ENCODE measurements around the gene HTR3E. TPM values are rescaled to one million over a fixed set of nuclear protein-coding genes. Genes with fewer than 3 reads are reported as not detected.

The HTR3E gene
- total and polyA plus RNA-seq, 2 of the 13 experiments (the other 11 are each of a cell fraction or from before 2014, with no cell fraction given): not detected

DNA sequence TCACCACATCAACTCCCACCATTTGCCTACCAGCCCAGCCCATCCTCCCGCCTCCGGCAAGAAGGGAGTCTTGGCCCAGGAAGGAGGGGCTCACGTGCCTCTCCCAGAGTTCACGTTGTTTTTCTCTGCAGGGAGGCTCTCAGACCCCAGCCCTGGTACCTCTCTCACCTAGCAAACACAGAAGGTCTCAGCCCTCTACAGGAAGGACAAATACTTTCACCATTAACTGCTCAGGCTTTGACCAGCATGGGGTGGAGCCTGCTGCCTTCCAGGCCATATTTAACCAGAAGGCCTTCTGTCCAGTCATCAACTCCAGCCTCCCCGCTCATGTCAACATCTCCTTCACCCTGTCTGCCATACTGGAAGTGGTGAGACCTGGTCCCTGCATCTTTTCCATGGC lies 19.0 kb upstream of the HTR3E start:
- no peaks in the 10 kb centered on the region for H3K36me3 ChIP-seq (replicated peaks in 1 of 2; ENCODE audit: control insufficient read depth in 1 of 2, insufficient read depth in 2 of 2, low read length in 2 of 2)
- ChIA-PET CTCF (ENCODE audit: low intra/inter-chr PET ratio, low total read pairs) (no interaction called here), POLR2A (no interaction called here)
- intact Hi-C loops (cut with micrococcal nuclease; ENCODE audit: unreplicated experiment) (no loop called here), in situ Hi-C loops (cut with HindIII; ENCODE audit: extremely low pct_ligation_motif_present, low pct_unique_long_range_greater_than_20kb) (no loop called here)
- no peak overlapping the region for H3K4me3 ChIP-seq (replicated peaks in 1 of 3; ENCODE audit: insufficient read depth in 1 of 3, low read depth in 2 of 3, low read length in 3 of 3)
- TF ChIP-seq ZNF775 (CRISPR knock-in tag; IDR thresholded peaks at IDR 0.05; ENCODE audit: borderline replicate concordance): no peak
- TF ChIP-seq ZNF747 (CRISPR knock-in tag; IDR thresholded peaks at IDR 0.05; ENCODE audit: borderline replicate concordance): no peak
- TF ChIP-seq ZKSCAN8 (CRISPR knock-in tag; IDR thresholded peaks at IDR 0.05; ENCODE audit: borderline replicate concordance): no peak
- no peak for TF ChIP-seq KLF12 (CRISPR knock-in tag; IDR thresholded peaks at IDR 0.05; ENCODE audit: borderline replicate concordance)
- TF ChIP-seq, protein P1, sequence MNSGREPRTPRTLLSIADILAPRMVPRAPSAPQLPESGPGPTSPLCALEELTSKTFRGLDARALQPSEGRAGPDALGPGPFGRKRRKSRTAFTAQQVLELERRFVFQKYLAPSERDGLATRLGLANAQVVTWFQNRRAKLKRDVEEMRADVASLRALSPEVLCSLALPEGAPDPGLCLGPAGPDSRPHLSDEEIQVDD (CRISPR knock-in tag; IDR thresholded peaks at IDR 0.05; ENCODE audit: borderline replicate concordance): no peak
- no peak for TF ChIP-seq ZNF567 (CRISPR knock-in tag; IDR thresholded peaks at IDR 0.05; ENCODE audit: borderline replicate concordance)
- TF ChIP-seq ARID2 (CRISPR knock-in tag; IDR thresholded peaks at IDR 0.05; ENCODE audit: borderline replicate concordance): no peak
- TF ChIP-seq ZBTB3 (CRISPR knock-in tag; IDR thresholded peaks at IDR 0.05; ENCODE audit: borderline replicate concordance, low read depth): no peak
- TF ChIP-seq HOXA5 (CRISPR knock-in tag; IDR thresholded peaks at IDR 0.05): no peak
- BruUV-seq (replicated peaks): no TSS peak
- no peak overlapping the region for H2AFZ ChIP-seq (ENCODE audit: low read length)
- no peaks in the 10 kb centered on the region for H4K20me1 ChIP-seq (ENCODE audit: insufficient read depth, low read length)
- WGBS (ENCODE audit: low lambda C conversion rate): 42% methylated on average over 5 of the region's 5 CpGs
- H3K9ac ChIP-seq (ENCODE audit: insufficient read depth, low read depth, low read length): no peak overlapping the region
- H3K27ac ChIP-seq (ENCODE audit: extremely low read length, insufficient read depth, low read length): no peak overlapping the region
- H3K27me3 ChIP-seq (ENCODE audit: control insufficient read depth in 1 of 2, insufficient read depth in 2 of 2, low read length in 2 of 2): peaks cover 1 to 3% of the 10 kb centered on the region in 2 experiments; a peak in 2 of 5 replicates
- peak; percentile 4 for DNase-seq (ENCODE audit: low spot score)
- H3K79me2 ChIP-seq (ENCODE audit: insufficient read depth, low read length): no peaks in the 10 kb centered on the region
- ATAC-seq: peak; percentile 67
- H3K9me3 ChIP-seq (ENCODE audit: low read length): no peaks in the 10 kb centered on the region
- no peak for FAIRE-seq
- no peaks in the 10 kb centered on the region for H3K4me1 ChIP-seq (ENCODE audit: insufficient read depth, low read length)
- H3K4me2 ChIP-seq (ENCODE audit: low read depth, low read length): no peak overlapping the region

DNA sequence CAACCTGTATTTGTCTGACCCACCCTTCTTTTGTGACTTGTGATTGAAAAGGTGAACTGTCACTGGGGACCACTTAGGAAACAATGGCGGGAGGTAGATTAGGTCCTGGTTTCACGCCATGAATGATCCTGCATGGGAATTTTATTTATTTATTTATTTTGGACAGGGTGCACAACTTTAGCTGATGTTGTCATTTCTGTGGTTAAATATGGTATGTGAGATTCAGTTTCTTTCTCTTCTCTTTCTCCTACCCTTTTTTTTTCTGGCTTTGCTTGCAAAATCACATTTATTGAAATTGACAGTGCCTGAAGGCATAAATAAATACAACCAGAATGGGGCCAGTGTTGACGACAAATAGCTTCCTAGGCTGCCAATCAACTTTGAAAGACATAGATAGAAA lies 18.0 kb upstream of the HTR3E start:
- H3K9me3 ChIP-seq (ENCODE audit: low read length): no peaks in the 10 kb centered on the region
- ChIA-PET POLR2A (no interaction called here), CTCF (ENCODE audit: low intra/inter-chr PET ratio, low total read pairs) (no interaction called here)
- DNase-seq (ENCODE audit: low spot score) (no peak), FAIRE-seq (no peak), ATAC-seq (no peak)
- no peaks in the 10 kb centered on the region for H3K4me1 ChIP-seq (ENCODE audit: insufficient read depth, low read length)
- no peaks in the 10 kb centered on the region for H4K20me1 ChIP-seq (ENCODE audit: insufficient read depth, low read length)
- H3K27me3 ChIP-seq (ENCODE audit: control insufficient read depth in 1 of 2, insufficient read depth in 2 of 2, low read length in 2 of 2): peaks cover 1 to 3% of the 10 kb centered on the region in 2 experiments; a peak in 2 of 5 replicates
- TF ChIP-seq SP2 (CRISPR knock-in tag; IDR thresholded peaks at IDR 0.05) (no peak), ZNF564 (CRISPR knock-in tag; IDR thresholded peaks at IDR 0.05) (no peak), ETV6 (CRISPR knock-in tag; conservative IDR thresholded peaks at IDR 0.05) (no peak)
- TF ChIP-seq, protein P2, sequence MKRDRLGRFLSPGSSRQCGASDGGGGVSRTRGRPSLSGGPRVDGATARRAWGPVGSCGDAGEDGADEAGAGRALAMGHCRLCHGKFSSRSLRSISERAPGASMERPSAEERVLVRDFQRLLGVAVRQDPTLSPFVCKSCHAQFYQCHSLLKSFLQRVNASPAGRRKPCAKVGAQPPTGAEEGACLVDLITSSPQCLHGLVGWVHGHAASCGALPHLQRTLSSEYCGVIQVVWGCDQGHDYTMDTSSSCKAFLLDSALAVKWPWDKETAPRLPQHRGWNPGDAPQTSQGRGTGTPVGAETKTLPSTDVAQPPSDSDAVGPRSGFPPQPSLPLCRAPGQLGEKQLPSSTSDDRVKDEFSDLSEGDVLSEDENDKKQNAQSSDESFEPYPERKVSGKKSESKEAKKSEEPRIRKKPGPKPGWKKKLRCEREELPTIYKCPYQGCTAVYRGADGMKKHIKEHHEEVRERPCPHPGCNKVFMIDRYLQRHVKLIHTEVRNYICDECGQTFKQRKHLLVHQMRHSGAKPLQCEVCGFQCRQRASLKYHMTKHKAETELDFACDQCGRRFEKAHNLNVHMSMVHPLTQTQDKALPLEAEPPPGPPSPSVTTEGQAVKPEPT (CRISPR knock-in tag; IDR thresholded peaks at IDR 0.05; ENCODE audit: low read depth): no peak
- TF ChIP-seq, protein P3, sequence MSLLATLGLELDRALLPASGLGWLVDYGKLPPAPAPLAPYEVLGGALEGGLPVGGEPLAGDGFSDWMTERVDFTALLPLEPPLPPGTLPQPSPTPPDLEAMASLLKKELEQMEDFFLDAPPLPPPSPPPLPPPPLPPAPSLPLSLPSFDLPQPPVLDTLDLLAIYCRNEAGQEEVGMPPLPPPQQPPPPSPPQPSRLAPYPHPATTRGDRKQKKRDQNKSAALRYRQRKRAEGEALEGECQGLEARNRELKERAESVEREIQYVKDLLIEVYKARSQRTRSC (CRISPR knock-in tag; IDR thresholded peaks at IDR 0.05; ENCODE audit: low read depth): no peak
- no peak overlapping the region for H3K9ac ChIP-seq (ENCODE audit: insufficient read depth, low read depth, low read length)
- intact Hi-C loops (cut with micrococcal nuclease; ENCODE audit: unreplicated experiment) (no loop called here), in situ Hi-C loops (cut with HindIII; ENCODE audit: extremely low pct_ligation_motif_present, low pct_unique_long_range_greater_than_20kb) (no loop called here)
- no peaks in the 10 kb centered on the region for H3K79me2 ChIP-seq (ENCODE audit: insufficient read depth, low read length)
- 46% methylated on average over 3 of the region's 3 CpGs for WGBS (ENCODE audit: low lambda C conversion rate)
- no peak overlapping the region for H3K4me2 ChIP-seq (ENCODE audit: low read depth, low read length)
- no TSS peak for BruUV-seq (replicated peaks)
- no peak overlapping the region for H2AFZ ChIP-seq (ENCODE audit: low read length)
- H3K36me3 ChIP-seq (replicated peaks in 1 of 2; ENCODE audit: control insufficient read depth in 1 of 2, insufficient read depth in 2 of 2, low read length in 2 of 2): no peaks in the 10 kb centered on the region
- H3K4me3 ChIP-seq (replicated peaks in 1 of 3; ENCODE audit: insufficient read depth in 1 of 3, low read depth in 2 of 3, low read length in 3 of 3): no peak overlapping the region
- no peak overlapping the region for H3K27ac ChIP-seq (ENCODE audit: extremely low read length, insufficient read depth, low read length)

Measured in HepG2 (cell line).